ENCODE results near the gene TLR8. TPM values are rescaled to one million over a fixed set of nuclear protein-coding genes. Genes with fewer than 3 reads are reported as not detected.
A peak's percentile ranks its signal among the peaks of the same experiment; 100 is the strongest.
"Not testable (repeated sequence)": the region's sequence is repeated elsewhere in the genome, so short reads cannot be mapped to it uniquely, and the experiment has no call there.

TLR8 gene
- total RNA-seq, 1 donor from 2014 or later, result not detected

DNA sequence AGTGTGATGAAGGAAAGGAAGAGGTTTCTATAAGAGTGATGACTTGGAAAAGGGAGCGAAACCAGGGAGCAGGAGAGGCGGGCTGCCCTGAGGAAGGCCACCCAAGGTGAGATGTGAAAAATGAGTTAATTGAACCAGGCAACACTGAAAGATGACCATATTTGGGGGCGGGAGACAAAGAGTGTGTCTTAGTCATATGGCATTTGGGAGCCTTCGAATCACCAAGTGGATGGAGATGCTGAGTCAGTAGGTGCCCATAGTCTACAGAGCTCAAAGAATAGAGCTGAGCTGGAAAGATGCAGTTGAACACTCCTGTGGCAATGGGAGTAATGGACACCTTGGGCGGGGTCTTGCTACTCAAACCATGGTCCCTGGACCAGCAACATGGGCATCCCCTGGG lies 8.3 kb upstream of the TLR8 start:
- no peak for DNase-seq (ENCODE audit: low read depth)

DNA sequence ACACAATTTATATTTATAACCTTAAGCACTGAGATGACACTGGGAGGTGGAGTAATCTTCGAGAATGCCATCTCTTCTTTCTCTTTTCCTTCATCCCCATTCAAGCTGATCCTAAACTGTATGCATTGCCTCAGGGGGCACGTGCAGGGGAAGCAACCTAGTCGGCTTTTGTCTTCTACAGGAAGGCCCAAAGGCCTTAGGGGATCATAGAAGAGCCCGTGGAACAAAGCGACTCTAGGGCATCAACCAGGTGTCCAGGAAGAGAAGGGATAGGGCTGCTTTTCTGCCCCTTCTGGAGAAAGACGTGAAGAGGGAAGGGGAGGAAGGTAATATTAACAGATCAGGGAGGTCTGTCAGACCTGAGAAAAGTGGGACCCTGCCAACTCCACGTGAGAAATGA lies 6.9 kb upstream of the TLR8 start:
- no peak for DNase-seq (ENCODE audit: low read depth)

DNA sequence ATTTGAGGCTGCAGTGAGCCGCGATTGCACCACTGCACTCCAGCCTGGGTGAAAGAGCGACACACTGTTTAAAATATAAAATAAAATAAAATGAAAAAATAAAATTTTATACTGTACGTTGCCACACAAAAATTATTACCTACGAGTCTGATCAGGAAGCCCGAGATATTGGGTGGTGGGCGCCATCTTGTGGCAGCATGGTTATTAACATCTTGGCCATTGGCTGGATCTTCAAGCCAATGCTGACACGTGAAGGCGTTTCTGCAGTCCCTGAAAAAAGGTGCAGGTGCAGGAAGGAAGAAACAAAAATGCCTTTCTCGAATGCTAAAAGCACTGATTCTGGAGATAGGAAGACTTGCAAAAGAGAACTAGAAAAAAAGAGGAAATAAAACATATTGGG lies 4.9 kb upstream of the TLR8 start:
- DNase-seq (ENCODE audit: low read depth), result peak; percentile 19

DNA sequence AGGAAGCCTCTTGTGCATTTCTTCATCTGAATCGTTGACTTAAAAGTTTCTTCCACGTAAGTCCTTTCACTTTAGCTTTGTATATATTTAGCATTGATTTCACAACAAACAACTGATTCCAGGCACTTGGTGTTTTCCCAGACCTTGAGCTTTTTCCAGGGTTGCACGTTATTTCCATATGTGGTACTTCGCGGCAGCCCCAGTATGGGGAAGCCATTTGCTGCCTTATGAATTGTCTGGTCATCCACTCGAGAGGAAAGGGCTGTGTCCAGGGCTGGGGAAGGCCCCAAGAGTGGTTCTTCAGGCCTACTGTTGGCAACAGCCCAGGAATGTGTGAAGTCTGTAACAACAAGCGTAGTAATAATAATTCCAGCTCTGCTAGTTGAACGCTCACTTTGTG lies 2.8 kb upstream of the TLR8 start:
- DNase-seq (ENCODE audit: low read depth), result no peak

DNA sequence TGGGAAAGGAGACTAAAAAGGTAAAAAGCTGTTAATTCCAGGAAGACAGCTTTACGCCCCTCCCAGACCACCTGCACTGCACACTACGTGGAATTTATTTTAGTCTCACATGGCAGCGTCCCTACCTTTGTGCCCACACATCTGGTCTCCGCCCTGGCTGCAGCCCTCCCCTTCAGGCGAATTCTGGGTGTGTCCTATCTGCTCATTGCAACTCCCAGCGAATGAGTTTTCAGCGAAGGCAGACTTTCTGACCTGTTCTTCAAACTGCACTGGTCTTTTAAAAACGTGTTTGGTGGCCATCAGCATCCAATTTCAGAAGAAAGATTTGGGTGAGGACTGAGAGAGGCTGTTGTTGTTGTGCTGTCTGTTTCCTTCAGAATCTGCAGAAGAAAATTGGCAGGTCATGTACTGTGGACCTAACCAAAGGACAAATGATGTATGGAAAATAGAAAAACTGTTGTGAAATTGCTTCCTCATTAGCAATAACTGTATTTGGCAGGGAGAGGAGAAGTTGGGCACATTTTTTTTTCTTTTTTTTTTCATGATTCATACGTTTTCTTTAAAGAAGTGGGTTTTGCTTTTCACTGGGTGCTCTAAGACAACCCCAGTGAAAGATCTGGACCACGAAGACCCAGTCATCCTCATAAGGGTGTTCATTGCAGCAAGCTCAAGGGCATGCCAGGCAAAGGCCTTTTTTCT lies 4.2 kb downstream of the TLR8 start:
- DNase-seq (ENCODE audit: low read depth), result no peak

DNA sequence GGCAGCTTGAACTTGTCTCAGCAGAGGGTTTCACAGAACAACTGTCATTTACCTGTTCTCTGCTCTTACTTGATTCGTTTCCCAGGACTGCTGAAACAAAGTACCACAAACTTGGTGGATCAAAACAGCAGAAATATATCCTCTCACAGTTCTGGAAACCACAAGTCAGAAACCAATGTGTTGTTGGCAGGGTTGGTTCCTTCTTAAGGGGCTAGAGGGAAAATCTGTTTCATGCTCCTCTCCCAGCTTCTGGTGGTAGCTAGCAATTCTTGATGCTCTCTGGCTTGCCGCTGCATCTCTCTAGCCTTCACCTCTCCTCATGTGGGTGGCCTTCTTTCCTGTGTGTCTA lies 4.7 kb downstream of the TLR8 start:
- DNase-seq (ENCODE audit: low read depth), result no peak

DNA sequence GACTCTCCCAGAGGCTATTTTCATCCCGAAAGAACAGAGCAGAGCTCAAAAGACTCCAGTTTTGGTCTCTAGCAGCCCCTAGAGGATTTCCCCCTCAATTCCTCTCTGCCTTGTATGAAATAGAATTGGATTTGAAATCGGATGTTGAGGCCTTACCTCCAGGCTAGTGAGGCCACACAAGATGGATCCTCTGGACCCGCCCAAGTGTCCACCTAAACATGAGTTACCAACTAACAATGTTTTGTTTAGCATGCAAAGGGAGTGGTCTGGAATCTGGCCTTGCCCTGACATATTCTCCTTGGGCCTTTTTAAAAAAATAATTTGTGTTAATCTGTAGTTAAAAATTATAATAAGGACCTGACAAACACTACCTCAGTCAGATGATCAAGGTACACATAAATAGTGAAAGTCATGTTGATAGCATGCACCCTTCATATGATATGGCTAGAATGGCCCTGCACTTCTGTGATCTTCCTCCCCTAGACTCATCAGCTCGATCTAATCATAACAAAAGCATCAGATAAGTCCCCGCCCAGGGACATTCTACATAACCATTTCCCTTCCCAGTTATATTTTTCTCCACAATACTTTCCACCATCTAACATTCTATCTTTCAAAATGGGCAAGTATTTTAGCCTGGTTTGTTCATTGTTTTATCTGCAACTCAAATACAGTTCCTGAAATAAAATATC lies 6.5 kb downstream of the TLR8 start:
- DNase-seq (ENCODE audit: low read depth), result no peak

DNA sequence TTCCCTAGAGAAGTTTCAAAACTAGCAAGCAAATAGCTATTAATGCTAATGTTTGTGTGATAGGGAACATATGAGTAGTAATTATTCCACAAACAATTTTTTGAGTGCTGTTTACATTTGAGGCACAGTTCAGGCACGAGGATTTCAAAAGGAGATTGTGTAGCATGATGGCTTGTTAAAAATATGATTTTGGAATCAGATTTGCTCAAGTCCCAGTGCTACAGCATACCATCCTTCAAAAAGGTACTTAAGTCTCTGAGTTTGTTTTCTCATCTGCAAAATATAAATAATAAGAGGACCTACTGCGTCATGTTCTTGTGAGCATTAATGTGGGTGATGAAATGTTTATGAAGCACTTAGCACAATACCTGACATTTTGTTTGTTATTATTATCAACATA lies 11.3 kb downstream of the TLR8 start:
- DNase-seq (ENCODE audit: low read depth), result no peak

DNA sequence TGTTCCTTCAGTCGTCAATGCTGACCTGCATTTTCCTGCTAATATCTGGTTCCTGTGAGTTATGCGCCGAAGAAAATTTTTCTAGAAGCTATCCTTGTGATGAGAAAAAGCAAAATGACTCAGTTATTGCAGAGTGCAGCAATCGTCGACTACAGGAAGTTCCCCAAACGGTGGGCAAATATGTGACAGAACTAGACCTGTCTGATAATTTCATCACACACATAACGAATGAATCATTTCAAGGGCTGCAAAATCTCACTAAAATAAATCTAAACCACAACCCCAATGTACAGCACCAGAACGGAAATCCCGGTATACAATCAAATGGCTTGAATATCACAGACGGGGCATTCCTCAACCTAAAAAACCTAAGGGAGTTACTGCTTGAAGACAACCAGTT lies 12.6 kb downstream of the TLR8 start:
- DNase-seq (ENCODE audit: low read depth), result no peak

DNA sequence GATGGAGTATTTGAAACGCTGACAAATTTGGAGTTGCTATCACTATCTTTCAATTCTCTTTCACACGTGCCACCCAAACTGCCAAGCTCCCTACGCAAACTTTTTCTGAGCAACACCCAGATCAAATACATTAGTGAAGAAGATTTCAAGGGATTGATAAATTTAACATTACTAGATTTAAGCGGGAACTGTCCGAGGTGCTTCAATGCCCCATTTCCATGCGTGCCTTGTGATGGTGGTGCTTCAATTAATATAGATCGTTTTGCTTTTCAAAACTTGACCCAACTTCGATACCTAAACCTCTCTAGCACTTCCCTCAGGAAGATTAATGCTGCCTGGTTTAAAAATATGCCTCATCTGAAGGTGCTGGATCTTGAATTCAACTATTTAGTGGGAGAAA lies 13.2 kb downstream of the TLR8 start:
- DNase-seq (ENCODE audit: low read depth), result no peak

DNA sequence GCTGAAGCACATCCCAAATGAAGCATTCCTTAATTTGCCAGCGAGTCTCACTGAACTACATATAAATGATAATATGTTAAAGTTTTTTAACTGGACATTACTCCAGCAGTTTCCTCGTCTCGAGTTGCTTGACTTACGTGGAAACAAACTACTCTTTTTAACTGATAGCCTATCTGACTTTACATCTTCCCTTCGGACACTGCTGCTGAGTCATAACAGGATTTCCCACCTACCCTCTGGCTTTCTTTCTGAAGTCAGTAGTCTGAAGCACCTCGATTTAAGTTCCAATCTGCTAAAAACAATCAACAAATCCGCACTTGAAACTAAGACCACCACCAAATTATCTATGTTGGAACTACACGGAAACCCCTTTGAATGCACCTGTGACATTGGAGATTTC lies 14.6 kb downstream of the TLR8 start:
- no peak for DNase-seq (ENCODE audit: low read depth)

DNA sequence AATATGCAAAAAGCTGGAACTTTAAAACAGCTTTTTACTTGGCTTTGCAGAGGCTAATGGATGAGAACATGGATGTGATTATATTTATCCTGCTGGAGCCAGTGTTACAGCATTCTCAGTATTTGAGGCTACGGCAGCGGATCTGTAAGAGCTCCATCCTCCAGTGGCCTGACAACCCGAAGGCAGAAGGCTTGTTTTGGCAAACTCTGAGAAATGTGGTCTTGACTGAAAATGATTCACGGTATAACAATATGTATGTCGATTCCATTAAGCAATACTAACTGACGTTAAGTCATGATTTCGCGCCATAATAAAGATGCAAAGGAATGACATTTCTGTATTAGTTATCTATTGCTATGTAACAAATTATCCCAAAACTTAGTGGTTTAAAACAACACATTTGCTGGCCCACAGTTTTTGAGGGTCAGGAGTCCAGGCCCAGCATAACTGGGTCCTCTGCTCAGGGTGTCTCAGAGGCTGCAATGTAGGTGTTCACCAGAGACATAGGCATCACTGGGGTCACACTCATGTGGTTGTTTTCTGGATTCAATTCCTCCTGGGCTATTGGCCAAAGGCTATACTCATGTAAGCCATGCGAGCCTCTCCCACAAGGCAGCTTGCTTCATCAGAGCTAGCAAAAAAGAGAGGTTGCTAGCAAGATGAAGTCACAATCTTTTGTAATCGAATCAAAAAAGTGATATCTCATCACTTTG lies 15.6 kb downstream of the TLR8 start:
- no peak for DNase-seq (ENCODE audit: low read depth)

DNA sequence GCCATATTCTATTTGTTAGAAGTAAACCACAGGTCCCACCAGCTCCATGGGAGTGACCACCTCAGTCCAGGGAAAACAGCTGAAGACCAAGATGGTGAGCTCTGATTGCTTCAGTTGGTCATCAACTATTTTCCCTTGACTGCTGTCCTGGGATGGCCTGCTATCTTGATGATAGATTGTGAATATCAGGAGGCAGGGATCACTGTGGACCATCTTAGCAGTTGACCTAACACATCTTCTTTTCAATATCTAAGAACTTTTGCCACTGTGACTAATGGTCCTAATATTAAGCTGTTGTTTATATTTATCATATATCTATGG lies 16.1 kb downstream of the TLR8 start:
- DNase-seq (ENCODE audit: low read depth), result no peak

DNA sequence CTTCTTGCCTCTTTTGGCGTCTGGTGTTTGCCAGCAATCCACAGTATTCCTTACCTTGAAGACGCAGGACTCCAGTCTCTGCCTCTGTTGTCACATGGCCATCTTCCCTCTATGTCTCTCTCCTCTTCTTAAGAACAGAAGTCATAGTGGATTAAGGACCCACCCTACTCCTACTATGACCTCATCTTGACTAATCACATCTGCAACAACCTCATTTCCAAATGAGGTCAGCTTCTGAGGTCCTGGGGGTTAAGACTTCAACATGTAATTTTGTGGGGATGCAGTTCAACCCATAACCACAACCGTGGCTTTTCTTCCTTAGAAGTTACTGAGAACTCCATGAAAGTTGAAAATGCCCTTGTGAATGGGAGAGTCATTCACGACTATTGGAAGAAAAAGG lies 23.3 kb downstream of the TLR8 start:
- DNase-seq (ENCODE audit: low read depth), result no peak

DNA sequence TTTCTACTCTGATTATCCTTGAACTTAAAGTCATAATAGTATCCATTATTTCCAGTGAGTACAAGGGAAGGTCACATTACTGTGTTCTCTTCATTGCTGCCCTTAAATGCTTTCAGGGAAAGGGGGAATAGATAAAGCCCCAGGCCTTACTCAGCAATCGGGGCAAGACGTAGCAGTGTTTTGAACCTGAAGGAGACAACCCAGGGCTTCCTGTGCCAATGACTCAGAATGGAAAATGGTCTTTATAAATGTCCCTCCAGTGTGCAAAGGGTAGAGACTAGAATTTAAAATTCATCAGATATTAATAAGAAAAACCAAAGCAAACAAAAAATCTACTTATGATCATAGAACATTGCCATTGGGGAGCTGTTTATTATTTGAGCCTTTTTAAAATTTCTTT lies 23.7 kb downstream of the TLR8 start:
- DNase-seq (ENCODE audit: low read depth), result no peak

DNA sequence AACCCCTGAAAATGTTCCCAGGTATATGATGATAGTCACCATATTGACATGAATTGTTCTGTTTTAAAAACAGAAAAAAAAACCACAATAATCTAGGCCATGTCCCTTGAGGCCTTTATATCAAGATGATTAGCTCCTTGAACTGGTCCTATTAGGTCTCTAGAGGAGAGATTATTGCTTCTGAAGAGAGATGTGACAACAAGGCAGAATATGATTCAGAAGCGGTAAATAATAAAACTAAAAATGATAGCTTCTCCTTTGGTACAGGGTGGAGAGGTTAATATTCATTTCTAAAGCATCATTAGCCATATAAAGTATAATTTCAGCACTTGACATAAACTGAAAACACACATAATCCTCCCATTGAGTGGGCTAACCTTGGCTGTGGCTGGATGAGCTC lies 25.8 kb downstream of the TLR8 start:
- no peak for DNase-seq (ENCODE audit: low read depth)

DNA sequence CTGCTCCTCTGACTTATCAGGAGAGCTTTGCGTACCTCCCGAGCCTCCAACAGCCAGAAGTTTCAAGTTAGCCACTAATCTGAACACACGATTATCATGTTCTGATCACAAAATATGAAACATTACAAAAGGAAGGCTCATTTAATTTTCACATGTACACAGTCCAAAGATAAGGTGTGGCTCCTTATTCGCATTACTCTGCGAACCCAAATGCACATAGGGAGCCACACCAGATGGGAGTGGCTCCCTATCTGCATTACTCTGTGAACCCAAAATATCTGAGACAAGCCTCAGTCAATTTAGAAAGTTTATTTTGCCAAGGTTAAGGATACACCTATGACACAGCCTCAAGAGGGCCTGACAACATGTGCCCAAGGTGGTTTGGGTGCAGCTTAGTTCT lies 28.4 kb downstream of the TLR8 start:
- no peak for DNase-seq (ENCODE audit: low read depth)

DNA sequence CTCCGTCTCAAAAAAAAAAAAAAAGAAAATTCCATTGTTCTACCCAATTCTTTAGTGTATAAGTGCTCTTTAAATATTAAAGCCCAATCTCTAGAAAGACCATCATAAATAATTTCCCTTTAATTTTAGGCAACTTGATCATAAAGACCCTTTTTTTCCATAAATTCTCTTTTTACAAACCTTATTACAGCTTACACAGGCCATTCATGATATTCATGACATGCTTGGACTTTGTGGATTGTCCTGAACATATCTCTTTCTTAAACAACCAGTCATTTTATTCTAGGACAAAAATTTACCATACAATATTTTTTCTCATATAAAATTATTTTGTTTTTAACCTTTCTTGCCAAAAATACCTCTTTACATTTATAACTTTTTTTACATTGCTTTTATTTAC lies 30.5 kb downstream of the TLR8 start:
- no peak for DNase-seq (ENCODE audit: low read depth)

DNA sequence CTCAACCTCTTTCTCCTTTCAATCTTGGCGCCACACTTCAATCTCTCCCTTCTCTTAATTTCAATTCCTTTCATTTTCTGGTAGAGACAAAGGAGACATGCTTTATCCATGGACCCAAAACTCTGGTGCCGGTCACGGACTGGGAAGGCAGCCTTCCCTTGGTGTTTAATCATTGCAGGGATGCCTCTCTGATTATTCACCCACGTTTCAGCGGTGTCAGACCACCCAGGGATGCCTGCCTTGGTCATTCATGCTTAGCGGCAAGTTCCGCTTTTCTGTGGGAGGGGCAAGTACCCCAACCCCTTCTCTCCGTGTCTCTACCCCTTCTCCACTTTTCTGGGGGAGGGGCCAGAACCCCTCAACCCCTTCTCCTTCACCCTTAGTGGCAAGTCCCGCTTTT lies 34.1 kb downstream of the TLR8 start:
- not testable (repeated sequence) for DNase-seq (ENCODE audit: low read depth)

DNA sequence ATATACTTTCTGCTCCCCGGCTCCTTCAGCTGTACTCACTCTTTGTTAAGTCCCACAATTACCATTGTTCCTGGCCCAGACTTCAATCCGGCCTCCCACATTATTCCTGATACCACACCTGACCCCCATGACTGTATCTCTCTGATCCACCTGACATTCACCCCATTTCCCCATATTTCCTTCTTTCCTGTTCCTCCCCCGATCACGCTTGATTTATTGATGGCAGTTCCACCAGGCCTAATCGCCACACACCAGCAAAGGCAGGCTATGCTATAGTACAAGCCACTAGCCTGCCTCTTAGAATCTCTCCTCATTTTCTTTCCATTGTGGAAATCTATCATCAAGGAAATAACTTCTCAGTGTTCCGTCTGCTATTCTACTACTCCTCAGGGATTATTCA lies 37.2 kb downstream of the TLR8 start:
- DNase-seq (ENCODE audit: low read depth), result not testable (repeated sequence)

DNA sequence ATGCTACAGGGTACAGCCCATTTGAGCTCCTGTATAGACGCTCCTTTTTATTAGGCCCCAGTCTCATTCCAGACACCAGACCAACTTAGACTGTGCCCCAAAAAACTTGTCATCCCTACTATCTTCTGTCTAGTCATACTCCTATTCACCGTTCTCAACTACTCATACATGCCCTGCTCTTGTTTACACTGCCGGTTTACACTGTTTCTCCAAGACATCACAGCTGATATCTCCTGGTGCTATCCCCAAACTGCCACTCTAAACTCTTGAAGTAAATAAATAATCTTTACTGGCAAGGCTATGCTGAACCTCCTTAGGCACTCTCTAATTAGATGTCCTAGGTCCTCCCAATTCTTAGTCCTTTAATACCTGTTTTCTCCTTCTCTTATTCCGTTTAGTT lies 38.0 kb downstream of the TLR8 start:
- not testable (repeated sequence) for DNase-seq (ENCODE audit: low read depth)

DNA sequence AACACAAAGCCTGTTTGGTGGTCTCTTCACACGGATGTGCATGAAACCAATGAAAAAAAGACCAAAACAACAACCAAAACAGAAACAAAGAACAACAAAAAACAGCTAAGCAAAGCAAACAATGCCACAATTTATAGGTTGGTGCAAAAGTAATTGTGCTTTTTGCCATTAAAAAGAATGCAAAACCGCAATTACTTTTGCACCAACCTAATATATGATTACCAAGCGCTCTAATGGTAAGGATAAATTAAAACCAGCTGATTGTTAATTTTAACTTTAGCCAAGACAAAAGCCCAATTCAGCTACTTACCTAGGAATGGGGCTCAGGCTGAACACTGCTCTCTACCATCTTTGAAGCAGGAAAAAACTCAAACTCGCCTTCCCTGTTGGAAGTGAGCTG lies 39.1 kb downstream of the TLR8 start:
- DNase-seq (ENCODE audit: low read depth), result no peak

DNA sequence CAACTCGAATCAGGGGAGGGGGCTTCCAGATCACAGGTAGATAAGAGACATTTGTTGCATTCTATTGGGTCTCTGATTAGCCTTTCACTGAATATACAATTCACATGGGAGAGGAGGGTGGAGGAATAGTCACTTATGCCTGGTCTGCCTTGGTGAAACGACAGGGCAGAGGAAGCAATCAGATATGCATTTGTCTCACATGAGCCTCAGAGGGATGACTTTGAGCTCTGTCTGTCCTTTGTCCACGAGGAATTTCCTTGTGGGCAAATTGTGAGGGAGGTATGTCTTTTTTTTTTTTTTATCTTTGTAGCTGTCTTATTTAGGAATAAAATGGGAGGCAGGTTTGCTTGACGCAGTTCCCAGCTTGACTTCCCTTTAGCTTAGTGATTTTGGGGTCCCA lies 40.0 kb downstream of the TLR8 start:
- DNase-seq (ENCODE audit: low read depth), result no peak
